Measurements from ENCODE around the gene SYNDIG1. TPM values are rescaled to one million over a fixed set of nuclear protein-coding genes. Genes with fewer than 3 reads are reported as not detected.

Gene SYNDIG1
- polyA plus RNA-seq, 2 of the 4 experiments (the other 2 are of a cell fraction): 0.96 to 2.6 TPM

- H3K4me1 ChIP-seq: no peaks in the 10 kb centered on the region
- H3K4me2 ChIP-seq: no peak overlapping the region
- ChIA-PET POLR2A (no interaction called here), CTCF (no interaction called here)
- no peak for ATAC-seq
- 31% methylated on average over 2 of the region's 2 CpGs for WGBS (ENCODE audit: missing lambda C conversion rate)
- no peak for TF ChIP-seq EP300 (IDR thresholded peaks at IDR 0.05)
- TF ChIP-seq KDM1A (IDR thresholded peaks at IDR 0.05; ENCODE audit: low read depth): no peak
- TF ChIP-seq HOXA7 (CRISPR knock-in tag; IDR thresholded peaks at IDR 0.05): no peak
- no peak for TF ChIP-seq EHMT2 (IDR thresholded peaks at IDR 0.05; ENCODE audit: low read depth)
- TF ChIP-seq E2F6 (IDR thresholded peaks at IDR 0.05; ENCODE audit: borderline replicate concordance, low read depth): no peak
- no peak for TF ChIP-seq TFCP2L1 (CRISPR knock-in tag; IDR thresholded peaks at IDR 0.05)
- DNase-seq (ENCODE audit: low read depth in 1 of 2, low spot score in 1 of 2): no peak
- H3K27ac ChIP-seq: no peak overlapping the region
- no peak overlapping the region for H3K4me3 ChIP-seq
- FAIRE-seq: no peak
- H3K9me3 ChIP-seq: peaks cover 5% of the 10 kb centered on the region; the same call in 1 of the 3 replicates
These were observed 89.8 kb downstream of the SYNDIG1 start for GRCh38 chr20:24559114-24559732.

- TF ChIP-seq BCL3 (IDR thresholded peaks at IDR 0.05): no peak
- TF ChIP-seq CHD4 (IDR thresholded peaks at IDR 0.05; ENCODE audit: borderline replicate concordance): no peak
- no peak for TF ChIP-seq TP53 (CRISPR knock-in tag; IDR thresholded peaks at IDR 0.05)
- TF ChIP-seq POLR2AphosphoS2 (conservative IDR thresholded peaks at IDR 0.05; ENCODE audit: low read length): no peak
- TF ChIP-seq MYC (IDR thresholded peaks at IDR 0.05; ENCODE audit: borderline replicate concordance, low read length): no peak
- no peak for TF ChIP-seq GATA3 (IDR thresholded peaks at IDR 0.05; ENCODE audit: borderline replicate concordance)
- no peak for TF ChIP-seq ATOH8 (CRISPR knock-in tag; IDR thresholded peaks at IDR 0.05; ENCODE audit: low read depth)
- FAIRE-seq (no peak), DNase-seq (ENCODE audit: low read depth in 1 of 2, low spot score in 1 of 2) (no peak), ATAC-seq (no peak; a peak in 1 of 6 replicates)
- WGBS (ENCODE audit: missing lambda C conversion rate): 16% methylated on average over 5 of the region's 5 CpGs
- H3K4me2 ChIP-seq: no peak overlapping the region
- H3K4me1 ChIP-seq: no peaks in the 10 kb centered on the region
- H3K27ac ChIP-seq: no peak overlapping the region
- ChIA-PET POLR2A (no interaction called here), CTCF (interaction anchor here (1.0 kb wide), 1 partner anchor 15 kb away, joined by 4 read pairs; no protein-coding TSS in a partner anchor)
- peaks cover 7% of the 10 kb centered on the region; the same call in 2 of the 3 replicates for H3K9me3 ChIP-seq
- H3K4me3 ChIP-seq: no peak overlapping the region
These were observed 91.4 kb downstream of the SYNDIG1 start for GRCh38 chr20:24560571-24561491.

- no peaks in the 10 kb centered on the region for H3K4me1 ChIP-seq
- no peak overlapping the region for H3K27ac ChIP-seq
- no peak for ATAC-seq
- POLR2A ChIA-PET: no interaction called here
- CTCF ChIA-PET: no interaction called here
- H3K9me3 ChIP-seq: peaks cover 14% of the 10 kb centered on the region; the same call in 2 of the 3 replicates
- DNase-seq (ENCODE audit: low read depth in 1 of 2, low spot score in 1 of 2): no peak
- no peak overlapping the region for H3K4me2 ChIP-seq
- 22% methylated on average over 2 of the region's 2 CpGs for WGBS (ENCODE audit: missing lambda C conversion rate)
- no peak overlapping the region for H3K4me3 ChIP-seq
- no peak for FAIRE-seq
- TF ChIP-seq MAZ (IDR thresholded peaks at IDR 0.05; ENCODE audit: borderline replicate concordance, low read depth, low read length): no peak
- TF ChIP-seq NR3C1 (IDR thresholded peaks at IDR 0.05): no peak
- no peak for TF ChIP-seq HEYL (CRISPR knock-in tag; IDR thresholded peaks at IDR 0.05)
- no peak for TF ChIP-seq HDAC2 (IDR thresholded peaks at IDR 0.05)
- no peak for TF ChIP-seq RNF2 (IDR thresholded peaks at IDR 0.05; ENCODE audit: borderline replicate concordance, low read depth)
- TF ChIP-seq GATA3 (IDR thresholded peaks at IDR 0.05; ENCODE audit: borderline replicate concordance): no peak
- no peak for TF ChIP-seq NPAS2 (CRISPR knock-in tag; IDR thresholded peaks at IDR 0.05; ENCODE audit: borderline replicate concordance)
- TF ChIP-seq HMGXB4 (CRISPR knock-in tag; IDR thresholded peaks at IDR 0.05; ENCODE audit: borderline replicate concordance): no peak
- no peak for TF ChIP-seq ZSCAN20 (CRISPR knock-in tag; IDR thresholded peaks at IDR 0.05)
- TF ChIP-seq HOXB5 (CRISPR knock-in tag; IDR thresholded peaks at IDR 0.05): no peak
- TF ChIP-seq TP53 (CRISPR knock-in tag; IDR thresholded peaks at IDR 0.05): no peak
- no peak for TF ChIP-seq EHF (CRISPR knock-in tag; IDR thresholded peaks at IDR 0.05)
- TF ChIP-seq CBX2 (IDR thresholded peaks at IDR 0.05; ENCODE audit: borderline replicate concordance, low read depth): no peak
- TF ChIP-seq RAD21 (conservative IDR thresholded peaks at IDR 0.05 in 1 of 2, IDR thresholded peaks at IDR 0.05 in 1 of 2): no peak
- no peak for TF ChIP-seq BHLHE40 (IDR thresholded peaks at IDR 0.05; ENCODE audit: low read depth, low read length)
- TF ChIP-seq CHD4 (IDR thresholded peaks at IDR 0.05; ENCODE audit: borderline replicate concordance): no peak
These were observed 96.5 kb downstream of the SYNDIG1 start for GRCh38 chr20:24565835-24566351.
